Activated CD8-positive, alpha-beta memory T cell treated with anti-CD3 and anti-CD28 coated beads for 24 hours (primary cell): Measurements from ENCODE around the gene BRWD1.
"Not testable (repeated sequence)": the region's sequence is repeated elsewhere in the genome, so short reads cannot be mapped to it uniquely, and the experiment has no call there.

ENCODE experiments used
- DNase-seq: peaks from one replicate; pipeline ENCODE4 v3.0.0-alpha.2; 2020

The BRWD1 gene

GRCh38 chr21:39159342-39160063 lies 153.9 kb downstream of the BRWD1 start:
- DNase-seq: no peak

GRCh38 chr21:39157241-39157640 lies 156.2 kb downstream of the BRWD1 start:
- DNase-seq: not testable (repeated sequence)

DNA sequence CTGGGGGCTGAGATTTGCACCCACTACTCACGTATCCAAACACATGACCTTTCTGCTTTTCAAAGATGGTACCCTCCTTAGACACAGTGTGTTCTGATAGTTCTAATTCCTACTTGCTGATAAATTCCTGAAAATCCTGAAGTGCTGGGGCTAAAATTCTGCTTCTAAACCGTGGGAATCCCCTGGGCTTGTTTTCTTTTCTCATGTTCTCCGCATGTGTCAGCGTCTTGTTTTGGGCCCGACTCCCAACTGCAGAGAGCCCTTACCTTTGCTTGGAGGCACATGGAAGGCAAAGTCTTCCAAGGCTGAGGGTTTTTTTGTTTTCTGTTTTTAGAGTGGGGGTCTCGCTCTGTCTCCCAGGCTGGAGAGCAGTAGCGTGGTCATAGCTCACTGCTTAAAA lies 157.4 kb downstream of the BRWD1 start:
- DNase-seq: no peak

DNA sequence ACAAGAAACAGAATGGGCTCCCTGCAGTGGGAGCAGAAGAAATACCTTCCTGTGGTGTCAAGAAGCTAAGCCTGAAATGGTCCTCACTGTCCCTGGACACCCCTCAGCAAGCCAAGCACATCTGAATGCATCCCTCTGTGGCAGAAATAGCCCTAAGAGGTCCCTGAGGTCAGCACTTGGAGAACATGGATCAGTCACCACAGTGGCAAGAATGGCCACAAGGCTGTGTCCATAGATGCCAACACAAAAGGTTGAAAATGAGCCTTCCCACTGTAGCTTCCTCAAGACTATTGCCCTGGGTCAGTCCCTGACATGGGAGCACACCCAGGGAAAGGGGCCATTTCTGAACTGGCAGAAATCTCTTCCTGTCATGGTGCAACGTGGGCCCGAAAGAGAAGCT lies 157.9 kb downstream of the BRWD1 start:
- DNase-seq: no peak

DNA sequence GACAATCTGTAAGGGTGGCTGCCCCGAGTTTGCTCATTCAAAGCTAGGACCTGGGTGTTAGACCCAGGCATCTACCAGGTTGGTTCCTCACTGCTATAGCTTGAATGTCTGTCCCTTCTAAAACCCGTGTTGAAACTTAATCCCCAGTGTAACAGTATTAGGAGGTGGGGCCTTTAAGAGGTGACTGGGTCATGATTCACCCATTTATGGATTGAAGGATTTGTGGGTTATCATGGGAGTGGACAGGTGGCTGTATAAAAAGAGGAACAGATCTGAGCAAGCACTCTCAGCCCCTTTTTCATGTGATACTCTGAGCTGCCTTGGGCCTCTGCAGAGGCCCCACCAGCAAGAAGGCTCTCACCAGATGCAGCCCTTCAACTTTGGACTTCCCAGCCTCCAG lies 159.6 kb downstream of the BRWD1 start:
- DNase-seq: no peak

DNA sequence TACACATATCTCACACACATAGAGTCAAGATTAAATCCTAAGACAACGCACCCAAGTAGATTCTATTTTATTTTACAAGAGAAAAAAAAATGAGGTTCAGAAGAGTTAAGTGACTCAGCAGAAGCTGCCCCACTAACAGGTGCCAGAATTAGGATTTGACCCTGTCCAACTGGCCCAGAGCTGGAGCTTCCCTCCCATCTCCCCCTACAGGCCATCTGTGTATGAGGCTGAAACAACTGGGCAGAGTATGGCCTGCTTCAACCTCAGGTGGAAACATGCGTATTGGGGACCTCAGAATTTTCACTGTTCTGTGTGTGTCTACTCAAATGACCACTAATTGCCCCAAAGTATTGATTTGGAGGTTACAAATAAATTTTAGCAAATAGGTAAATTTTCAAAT lies 160.1 kb downstream of the BRWD1 start:
- DNase-seq: no peak

GRCh38 chr21:39152271-39152670 lies 161.2 kb downstream of the BRWD1 start:
- no peak for DNase-seq

DNA sequence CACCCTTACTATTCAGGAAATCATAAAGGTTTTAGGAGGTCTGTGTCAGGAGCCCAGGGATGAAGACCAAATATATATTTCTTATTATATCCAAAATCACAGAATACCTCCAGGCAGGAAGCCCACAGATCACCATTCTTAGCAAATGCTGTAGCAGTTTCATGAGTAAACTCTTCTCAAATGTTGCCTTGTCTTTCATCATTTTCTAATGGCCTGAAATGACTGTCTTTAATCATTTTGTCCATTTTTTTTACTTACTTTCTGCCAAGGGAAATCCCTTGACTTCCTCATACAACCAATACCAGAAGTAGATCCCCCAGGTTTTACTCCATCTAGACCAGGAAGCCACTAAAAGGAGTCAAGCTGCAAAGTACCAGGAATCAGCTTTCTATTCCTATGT lies 162.6 kb downstream of the BRWD1 start:
- no peak for DNase-seq

GRCh38 chr21:39150316-39150715 lies 163.1 kb downstream of the BRWD1 start:
- DNase-seq: no peak

- no peak for DNase-seq
Observed at GRCh38 chr21:39149882-39150281, 163.6 kb downstream of the BRWD1 start.

DNA sequence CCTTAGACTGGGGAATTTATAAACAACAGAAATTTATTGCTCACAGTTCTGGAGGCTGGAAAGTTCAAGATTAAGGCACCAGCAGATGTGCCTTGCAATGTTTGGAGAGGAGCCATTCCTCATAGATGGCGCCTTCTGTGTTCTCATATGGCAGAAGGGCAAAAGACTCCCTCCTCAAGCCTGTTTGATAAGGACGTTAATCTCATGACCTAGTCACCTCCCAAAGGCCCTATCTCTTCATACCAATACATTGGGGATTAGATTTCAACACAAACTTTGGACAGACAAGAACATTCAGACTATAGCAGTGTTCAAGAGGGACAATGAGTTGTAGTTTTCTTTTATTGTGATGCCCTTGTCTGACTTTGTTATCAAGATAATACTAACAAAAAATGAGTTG lies 164.5 kb downstream of the BRWD1 start:
- DNase-seq: no peak

- DNase-seq: no peak
Observed at GRCh38 chr21:39144191-39144590, 169.2 kb downstream of the BRWD1 start.

DNA sequence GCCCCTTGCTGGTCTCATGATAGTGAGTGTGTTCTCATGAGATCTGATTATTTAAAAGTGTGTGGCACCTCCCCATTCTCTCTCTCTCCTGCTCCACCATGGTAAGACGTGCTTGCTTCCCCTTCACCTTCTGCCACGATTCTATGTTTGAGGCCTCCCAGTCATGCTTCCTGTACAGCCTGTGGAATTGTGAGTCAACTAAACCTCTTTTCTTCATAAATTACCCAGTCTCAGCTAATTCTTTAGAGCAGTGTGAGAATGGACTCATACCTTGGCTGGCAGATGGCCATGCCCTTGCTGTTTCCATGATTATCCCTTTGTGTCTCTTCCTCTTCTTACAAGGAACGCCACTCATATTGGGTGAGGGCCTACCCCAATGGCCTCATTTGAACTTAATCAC lies 170.5 kb downstream of the BRWD1 start:
- DNase-seq: no peak

DNA sequence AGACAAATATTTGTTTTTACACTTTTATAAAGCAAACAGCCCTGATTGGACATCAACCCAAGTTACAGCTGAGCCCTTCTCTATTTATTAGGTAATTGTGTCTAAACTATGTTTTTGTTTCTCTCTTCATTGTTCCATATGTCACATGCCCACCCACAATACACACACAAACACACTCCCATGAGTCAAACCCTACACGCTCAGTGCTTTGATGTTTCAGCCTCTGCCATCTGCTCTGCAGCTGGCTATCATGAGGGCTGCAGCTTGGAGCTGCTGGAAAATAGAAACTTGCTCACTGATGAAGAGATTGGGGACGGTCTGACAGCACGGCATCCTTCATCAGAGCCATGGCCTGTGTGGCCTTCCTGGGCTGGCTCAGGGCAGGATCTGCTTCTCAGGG lies 171.9 kb downstream of the BRWD1 start:
- no peak for DNase-seq

DNA sequence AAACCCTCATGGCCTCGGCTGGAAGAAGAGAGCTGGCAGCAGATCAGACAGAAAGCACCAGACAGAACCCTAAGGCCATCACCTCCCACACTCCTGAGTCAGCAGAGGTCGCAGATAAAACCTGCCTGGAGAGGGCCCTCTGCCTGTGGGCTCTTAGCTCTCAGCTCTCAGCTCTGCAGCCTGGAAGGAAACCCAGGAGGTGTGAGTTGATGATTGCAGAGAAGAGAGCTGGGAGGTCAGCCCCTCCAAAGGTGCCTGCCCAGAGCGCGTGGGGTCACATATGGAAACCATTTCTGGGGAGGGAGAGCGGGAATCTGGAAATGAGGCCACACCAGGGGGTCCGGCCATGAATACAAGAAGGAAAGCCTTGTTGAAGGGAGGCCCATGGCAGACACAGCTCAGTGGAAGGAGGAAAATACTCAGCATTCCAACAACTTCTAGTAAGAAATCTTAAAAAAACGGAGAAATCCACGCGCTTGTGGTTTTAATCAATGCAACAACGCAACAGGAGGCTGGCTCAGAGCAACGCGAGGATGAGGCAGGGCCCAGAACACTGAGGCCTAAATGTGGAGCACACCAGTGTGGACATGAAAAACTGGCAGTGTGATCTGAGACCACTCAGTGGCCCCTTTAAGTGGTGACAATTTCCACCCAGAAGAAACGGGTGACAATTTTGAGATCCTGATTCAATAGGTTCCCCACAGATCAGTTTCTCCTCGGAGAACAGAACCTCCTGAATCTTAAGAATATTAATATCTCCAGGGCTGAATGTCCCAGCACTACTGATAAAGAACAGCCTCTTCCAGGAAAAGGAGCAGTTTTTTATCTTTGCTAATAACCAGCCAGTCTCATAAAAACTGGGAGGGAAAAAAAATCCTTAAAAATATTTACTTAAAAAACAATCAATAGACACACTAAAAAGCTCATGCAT lies 175.9 kb downstream of the BRWD1 start:
- no peak for DNase-seq

DNA sequence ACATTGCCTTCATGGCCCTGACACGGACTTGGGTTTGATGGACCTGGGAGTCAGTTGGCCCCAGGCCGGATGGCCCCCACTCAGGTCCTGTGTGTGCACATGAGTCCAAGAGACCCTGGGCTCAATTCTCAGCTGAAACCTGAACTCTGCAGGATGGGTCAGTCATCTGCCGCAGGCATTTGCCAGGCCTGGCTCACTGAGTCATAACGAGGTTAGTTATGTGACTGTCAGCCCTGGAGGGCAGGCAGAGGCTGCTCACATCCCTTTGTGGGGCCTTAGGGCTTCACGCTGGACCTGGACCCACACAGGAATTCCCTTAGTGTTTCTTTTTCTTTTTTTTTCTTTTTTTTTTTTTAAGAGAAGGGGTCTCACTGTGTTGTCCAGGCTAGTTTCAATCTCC lies 176.7 kb downstream of the BRWD1 start:
- no peak for DNase-seq

DNA sequence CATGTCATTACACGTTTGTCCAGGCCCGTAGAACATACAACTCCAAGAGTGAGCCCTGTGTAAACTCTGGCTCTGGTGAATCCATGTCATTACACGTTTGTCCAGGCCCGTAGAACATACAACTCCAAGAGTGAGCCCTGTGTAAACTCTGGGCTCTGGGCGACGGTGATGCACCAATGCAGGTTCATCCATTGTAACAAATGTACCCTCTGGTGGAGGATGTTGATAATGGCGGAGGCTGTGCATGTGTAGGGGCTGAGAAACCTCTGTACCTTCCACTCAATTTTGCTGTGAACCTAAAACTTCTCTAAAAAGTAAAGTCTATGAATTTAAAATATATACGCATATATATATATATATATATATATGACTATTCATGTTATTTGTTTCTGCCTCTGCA lies 177.3 kb downstream of the BRWD1 start:
- DNase-seq: not testable (repeated sequence)

- no peak for DNase-seq
Observed at GRCh38 chr21:39134288-39134810, 179.1 kb downstream of the BRWD1 start.
